GM19328 (cell line): ENCODE measurements around the gene MPP3.

Experiments
- ATAC-seq: cut with Tn5 transposase; IDR thresholded peaks from one replicate; pipeline ENCODE4 v1.9.1; 2021; ENCODE audit warnings: mild to moderate bottlenecking, moderate library complexity; ENCODE audit not compliant: unreplicated experiment

MPP3 gene

DNA sequence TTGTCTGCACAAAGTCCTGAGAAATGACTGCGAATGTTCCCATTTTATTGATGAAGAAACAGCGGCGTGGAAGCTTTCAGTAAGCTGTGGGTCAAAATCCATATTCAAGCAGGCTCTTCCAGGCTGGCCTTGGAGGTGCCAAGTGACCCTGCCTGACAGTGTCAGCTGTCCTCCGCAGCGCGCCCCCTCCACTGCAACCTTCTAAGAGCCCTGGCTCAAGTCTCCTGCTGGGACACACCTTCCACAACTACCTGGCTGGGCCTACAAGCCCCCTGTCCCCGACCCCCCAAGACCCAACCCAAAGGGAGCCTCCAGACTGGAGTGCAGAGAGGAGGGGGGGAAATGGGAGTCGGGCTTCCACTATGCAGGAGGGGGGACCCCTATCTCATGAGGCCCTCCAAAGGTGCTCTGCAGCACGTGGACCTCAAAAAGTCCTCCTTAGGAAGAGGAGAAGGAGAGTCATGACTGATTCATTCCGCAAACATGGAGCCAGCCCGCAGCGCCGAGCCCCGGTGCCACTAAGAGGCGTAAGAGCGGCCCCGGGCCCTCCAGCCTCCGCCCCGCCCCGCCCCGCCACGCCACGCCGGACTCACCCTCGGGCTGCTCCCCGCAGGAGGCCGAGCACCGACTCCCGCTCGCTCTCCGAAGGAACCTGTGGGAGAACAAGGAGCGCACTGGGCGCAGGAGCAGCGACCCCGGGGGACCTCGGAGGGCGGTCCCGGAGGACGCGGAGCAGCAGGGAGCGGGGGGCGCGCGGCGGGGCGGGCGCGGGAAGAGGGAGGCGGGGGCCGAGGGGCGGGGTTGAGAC lies 574 bp downstream of the MPP3 start:
- ATAC-seq = no peak

DNA sequence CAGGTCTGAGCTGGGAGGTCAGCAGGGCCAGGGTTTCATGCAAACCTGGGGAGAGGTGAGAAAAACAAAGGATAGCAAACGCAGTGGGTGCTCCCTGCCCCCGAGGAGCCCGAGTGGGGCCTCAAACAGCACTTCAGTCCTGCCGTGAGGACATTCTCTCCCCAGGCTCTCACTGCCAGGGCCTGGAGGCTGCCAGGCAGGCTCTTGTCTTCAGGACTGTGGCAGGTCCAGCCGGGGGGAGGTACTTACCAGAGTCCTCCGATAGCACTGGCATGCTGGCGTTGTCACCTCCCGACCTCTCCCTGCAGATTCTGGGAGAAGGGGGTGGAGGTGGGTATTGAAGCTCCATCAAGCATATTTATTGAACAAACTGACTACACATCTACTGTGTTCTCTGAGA lies 1.3 kb downstream of the MPP3 start:
- ATAC-seq = no peak

DNA sequence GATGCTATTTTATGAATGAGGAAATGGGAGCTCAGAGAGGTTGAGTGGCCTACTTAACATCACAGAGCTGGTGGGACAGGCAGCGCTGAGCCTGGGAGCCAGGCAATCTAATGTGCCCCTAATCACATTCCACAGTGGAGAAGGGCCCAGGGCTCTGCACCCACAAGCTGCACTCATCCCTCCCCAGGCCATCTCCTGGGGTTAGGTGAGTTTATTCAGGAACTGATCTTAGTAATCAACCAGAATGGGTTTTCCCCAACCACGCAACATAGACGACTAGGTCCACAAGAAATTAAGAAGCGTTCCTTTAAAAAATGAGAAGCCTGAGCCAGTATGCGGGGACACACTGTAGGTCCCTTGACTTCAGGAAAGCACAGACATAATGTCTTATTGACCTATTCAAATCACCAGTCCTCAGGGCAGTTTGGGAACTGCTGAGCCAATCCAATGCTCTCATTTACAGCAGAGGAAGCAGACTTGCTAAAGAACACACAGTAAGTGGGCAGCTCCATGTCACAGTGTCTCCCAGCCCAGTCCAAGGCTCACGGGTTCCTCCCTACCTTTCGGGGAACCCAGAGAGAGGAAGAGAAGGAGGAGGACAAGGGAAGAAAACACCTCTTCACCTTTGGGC lies 2.3 kb downstream of the MPP3 start:
- ATAC-seq = no peak

DNA sequence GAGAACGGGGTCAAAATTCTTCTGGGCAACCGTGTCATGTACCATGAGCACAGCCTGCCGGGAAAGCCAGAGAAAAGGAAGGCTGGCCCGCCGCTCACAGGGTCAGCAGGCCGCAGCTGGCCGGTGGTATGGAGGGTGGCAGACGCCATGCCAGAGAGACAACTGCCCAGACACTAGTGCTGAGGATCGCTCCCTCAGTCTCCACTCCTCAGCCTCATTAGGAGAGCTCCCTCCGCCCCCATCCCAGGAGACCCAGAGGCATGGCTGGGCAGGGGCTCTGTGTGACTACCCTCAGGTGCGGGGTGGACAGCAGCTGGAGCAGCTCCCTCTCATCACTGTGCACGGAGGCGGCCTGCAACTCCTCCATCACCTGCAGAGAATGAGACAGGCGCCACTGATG lies 3.2 kb downstream of the MPP3 start:
- no peak for ATAC-seq

DNA sequence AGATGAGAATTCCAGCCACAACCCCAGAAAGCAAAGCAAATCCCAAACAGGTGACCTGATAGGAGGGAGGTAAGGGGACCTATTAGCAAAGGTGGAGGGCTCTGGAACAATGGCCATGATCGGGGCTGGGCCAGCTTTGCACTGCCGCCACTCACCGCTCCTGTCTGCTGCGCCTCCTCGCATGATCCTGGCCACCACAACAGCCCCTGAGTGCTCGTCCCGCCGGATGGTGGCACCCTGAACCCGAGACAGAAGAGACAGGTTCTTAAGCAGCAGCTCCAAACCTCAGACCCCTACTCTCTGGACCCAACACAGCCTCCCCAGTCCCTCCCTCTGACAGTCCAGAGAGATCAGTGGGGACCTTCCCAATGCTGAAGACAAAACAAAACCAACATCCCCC lies 5.3 kb downstream of the MPP3 start:
- no peak for ATAC-seq

DNA sequence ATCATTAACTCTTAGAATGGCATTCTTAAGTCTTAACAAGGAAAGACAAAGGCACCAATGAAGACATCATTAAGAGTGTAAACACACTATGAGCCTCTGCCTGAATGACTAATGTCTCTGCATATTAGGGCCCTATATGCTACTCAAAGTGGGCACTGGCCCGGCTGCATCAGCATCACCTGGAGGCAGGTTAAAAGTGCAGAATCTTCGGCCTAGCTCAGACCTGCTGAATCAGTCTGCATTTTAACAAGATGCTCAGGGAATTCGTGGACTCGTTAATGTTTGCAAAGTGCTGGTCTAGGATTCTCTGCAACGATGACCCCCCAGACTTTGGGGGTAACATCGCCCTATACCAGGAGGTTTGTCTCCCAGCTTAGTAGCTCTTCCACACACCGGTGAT lies 6.7 kb downstream of the MPP3 start:
- ATAC-seq = no peak

DNA sequence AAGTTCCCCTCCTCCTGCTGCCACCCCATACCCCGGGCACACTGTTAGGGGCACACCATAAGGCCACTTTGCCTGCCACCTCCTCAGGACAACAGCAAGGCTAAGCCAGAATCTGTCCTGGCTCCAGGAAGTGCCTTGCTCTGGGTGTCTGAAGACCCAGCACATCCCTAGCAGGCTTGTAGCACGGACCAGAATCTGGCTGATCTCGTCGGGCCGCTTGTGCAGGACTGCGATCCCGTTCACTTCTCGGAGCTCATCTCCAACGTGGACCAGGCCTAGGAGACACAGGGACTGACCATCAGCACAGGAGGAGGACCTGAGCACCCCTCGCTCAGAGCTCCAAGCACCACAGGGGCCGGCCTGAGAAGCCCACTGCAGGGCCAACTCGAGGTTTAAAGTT lies 7.4 kb downstream of the MPP3 start:
- ATAC-seq = no peak

DNA sequence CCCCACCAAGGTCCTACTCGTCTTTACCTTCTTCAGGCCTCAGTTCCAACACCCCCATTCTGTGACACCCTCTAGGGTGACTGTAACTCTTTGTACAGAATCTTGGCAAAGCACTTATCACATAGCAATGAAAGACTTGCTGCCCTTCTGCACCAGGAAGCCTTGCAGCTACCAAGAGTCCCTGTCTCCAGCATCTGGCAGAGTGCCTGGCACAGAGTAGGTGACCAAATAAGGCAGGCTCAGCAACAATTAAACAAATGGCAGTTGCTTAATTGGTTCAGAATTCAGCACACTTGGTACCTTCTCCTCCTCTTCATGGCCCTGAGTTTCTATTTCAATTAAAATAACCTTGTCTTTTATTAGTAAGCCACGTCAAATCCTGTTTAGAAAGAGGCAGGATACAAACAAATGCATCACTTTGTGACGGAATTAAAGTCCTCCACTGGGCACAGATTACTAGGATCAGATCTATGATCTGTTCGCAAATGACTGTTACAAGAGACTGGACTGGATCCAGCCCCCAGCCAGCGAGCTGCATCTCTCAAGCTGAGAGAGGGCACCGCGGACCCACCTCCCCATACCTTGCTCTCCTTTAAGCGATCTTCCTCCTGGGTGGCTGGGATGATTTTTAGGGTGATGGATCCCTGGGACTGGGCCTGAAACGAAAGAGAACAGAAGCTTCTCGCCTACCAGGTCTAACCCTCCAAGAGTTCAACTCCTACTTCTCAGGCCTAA lies 9.4 kb downstream of the MPP3 start:
- ATAC-seq = no peak

DNA sequence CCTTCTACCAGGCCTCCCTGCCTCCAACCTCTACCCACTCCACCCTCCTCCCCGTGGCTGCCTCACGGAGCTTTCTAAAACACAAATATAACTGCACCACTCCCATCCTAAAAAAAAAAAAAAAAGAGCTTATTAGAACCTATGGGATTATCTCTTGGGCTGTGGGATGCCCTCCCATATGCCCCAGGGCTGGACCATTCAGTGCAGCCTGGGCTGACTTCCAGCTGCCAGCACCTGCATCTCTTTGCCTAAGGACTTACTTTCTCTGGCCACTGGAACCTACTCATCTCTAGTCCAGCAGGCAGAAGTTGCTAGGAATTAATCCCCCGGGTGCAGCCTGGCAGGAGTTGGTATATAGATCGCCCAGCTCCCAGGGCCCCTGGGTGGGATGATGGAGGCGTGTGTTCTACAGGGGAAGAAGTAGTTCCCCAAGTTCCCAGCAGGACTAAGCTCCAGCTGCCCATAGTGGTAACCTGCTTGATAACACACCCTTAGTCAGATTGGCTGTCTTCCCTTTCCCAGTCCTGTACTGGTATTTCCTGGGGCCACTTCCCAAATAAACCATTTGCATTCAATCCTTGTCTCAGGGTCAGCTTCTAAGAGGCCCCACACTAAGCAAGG lies 10.3 kb downstream of the MPP3 start:
- no peak for ATAC-seq

DNA sequence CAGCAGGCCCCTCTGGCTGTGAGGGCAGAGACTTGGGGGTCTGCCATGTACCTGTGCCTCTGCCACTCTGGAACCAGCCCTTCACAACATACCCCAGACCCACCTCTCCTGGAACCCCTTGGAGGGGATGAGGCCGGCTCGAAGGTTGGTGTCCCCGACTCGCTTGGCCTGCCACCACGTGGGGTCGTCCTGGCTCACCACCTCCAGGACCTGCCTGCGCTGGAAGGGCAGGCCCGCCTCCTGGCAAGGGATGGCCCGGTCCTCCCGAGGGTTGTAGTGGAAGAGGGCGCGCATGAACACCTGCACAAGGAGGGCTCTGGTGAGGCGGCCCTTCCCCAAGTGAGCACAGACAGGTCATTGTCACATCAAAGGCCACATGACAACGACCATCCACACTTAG lies 12.2 kb downstream of the MPP3 start:
- ATAC-seq = no peak

DNA sequence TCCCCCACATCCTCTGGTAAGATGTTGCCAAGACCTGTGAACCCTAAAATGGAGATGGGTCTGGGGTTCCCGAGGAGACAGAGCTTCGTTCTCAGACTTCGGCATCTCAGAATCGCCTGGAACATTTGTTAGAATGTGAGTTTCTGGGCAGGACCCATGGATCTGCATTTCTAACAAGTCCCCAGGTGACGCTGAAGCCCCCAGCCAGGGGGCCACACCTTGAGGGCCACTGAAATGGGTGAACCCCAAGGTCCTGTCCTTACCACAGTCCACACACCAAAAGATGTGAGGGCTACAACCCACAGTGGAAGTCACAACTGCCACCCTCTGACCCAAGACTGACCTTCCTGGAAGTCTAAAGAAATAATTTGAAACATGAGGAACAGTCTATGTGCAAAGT lies 14.0 kb downstream of the MPP3 start:
- ATAC-seq = no peak

DNA sequence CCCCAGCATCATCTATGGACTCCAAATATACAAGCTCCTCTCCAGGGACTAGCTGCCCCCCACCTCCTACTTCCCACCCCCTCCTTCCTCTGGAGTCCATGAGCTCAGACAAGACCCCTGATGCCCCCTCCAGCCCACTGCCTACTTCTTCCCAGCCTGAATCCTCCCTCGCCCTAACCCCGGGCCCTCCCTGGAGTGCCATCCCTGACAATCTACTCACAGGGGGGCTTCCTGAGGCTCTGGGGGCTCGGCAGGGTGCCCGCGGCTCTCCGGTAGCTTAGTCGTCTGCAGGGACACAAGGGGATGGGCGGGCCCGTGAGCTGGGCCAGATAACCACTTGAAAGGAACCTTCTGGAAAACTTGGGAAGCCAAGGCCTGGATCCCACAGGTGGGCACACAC lies 15.1 kb downstream of the MPP3 start:
- ATAC-seq = no peak

DNA sequence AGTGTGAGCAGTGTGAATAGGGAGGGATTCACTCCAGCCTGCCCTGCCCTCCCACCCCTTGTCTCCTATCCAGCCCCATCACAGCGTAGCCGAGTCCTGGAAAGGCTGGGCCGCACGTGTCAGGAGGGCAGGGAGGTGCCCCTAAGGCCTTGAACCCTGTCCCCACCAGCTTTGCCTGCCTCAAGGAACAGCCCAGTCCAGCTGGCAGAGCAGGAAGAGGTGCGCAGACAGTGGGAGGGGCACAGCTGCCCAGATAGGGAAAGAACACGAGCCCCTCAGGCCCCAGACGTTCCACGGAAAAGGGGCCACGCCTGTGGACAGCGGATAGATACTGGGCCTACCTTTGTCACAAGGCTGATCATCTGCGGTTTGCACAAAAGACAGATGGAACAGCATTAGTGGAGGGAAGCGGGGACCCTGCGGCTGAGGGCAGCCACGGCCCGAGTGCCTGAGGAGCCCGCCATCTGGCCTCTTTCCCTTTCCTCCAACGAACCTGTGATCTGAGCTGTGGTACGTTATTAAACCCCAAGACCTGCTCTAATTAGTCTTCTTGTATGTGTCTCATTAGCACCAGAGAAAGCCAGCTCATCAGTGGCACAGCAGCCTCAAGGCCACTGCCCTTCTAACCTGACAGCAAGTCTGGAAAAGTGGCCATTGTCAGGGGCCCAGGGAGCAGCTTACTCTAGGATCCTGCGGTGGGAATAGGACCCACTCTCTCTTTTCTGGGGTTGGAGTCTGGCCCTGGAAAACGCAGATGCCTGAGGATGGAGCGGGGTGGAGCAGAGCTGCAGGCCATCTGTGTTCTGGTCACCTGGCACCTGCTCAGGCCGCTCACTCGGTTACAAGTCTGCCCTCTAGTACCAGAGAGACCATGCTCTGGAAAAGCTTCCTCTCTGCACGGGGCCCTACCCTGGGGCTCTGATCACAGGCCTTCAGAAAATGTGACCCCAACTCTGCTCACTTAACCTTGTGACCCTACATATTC lies 16.3 kb downstream of the MPP3 start:
- no peak for ATAC-seq

DNA sequence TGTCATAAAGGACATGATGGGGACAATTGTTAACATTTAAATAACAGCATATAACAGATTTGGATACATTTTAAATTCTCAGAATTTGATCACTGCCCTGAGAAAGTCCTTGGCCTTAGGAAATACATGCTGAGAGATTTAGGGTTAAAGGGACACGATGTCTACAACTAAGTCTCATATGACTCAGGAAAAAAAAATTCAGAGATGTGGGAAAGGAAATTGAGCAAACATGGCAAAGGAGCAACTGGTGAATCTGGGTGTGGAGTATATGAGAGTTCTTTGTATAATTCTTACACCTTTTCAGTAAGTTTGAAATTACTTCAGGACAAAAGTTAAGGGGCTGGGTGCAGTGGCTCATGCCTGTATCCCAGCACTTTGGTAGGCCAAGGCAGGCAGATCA lies 18.2 kb downstream of the MPP3 start:
- no peak for ATAC-seq

DNA sequence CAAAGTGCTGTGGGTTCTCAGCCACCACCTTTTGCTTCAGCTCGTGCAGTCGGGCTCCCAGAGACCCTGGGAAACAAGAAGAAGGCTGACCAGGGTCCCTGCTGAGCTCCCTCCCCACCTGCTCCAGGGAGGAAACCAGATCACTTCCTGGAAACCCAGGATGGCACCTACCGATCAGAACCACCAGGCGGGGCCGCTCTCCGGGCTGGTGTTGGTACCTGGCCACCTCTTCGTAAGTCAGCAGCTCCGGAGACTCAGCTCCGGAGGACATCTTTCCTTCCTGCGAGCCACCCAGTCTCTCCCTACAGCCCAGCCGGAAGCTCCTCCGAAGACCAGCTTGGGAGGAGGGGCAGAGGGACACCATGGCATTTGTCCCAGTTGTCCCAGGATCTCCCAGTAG lies 18.9 kb downstream of the MPP3 start:
- no peak for ATAC-seq

DNA sequence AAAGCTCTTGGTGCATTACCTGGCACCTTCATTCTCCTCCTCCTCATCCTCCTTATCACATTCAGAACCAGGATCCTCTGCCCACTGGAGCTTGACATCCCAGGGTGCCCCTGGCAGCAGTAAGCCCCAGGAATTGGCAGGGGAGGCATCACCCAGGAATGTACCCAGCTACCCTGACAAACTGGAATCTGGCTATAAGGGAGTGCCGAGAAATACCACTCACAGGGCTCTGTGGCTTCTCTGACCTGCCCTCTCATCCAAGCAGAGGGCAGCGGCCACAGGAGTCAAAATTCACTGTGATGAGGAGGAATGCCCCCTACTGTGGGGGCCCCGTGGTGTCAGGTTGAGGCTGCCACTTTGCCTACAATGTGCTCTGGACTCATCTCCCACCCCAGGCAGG lies 19.6 kb downstream of the MPP3 start:
- no peak for ATAC-seq

DNA sequence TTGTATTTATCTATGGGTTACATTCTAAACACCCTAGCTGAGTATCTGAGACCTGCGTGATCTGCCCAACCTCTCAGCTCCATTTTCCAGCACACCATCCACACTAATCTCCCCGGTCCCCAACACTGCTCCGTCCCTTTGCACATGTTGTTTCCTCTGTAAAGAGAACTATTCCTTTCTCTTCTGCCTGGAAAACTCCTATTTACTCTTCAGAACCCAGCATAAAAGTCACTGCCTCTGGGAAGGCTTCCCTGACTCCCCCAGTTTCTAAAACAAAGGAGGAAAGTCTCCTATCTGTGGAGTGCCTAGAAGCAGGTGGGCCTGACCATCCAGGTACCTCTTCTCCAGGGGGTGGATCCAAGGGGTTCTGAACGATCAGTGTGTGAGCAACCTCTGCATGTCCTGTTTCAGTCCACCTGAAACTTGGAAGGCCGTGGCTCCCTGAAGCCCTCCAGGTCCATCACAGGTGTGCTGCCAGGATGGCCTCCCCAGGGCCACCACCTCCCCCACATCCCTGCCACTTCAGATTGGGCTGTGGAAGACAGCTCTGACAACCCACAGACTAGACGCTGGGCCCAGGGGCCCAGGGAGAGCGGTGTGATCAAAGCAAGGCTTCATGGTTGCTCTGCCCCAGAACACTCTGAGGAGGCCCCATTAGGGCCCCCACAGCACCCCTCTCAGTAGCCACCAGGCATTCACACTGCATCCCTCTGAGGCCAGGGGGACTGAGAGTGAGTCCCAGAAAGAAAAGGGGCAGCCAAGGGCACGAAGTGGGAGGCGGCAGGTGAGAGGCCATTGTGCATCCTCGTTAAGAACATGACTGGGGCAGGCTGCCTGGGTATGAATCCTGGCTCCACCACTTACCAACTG lies 20.3 kb downstream of the MPP3 start:
- no peak for ATAC-seq

DNA sequence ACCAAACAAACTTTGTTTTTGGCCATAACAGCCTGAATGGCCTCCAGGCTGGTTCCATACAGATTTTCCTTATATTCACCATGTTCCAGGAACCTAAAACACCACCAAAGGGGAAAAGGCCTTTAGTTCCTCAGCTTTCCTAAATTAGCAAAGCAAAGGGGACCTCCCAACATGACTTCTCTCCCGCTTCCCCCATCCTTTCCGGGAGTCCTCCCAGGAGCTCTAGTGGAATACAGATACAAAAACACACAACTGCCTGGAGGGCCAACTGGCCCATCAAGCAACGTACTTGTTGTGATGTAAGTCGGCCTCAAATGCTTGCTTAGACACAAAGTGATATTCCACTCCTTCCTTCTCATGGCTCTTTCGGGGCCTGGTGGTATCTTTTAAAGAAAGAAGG lies 22.1 kb downstream of the MPP3 start:
- no peak for ATAC-seq

DNA sequence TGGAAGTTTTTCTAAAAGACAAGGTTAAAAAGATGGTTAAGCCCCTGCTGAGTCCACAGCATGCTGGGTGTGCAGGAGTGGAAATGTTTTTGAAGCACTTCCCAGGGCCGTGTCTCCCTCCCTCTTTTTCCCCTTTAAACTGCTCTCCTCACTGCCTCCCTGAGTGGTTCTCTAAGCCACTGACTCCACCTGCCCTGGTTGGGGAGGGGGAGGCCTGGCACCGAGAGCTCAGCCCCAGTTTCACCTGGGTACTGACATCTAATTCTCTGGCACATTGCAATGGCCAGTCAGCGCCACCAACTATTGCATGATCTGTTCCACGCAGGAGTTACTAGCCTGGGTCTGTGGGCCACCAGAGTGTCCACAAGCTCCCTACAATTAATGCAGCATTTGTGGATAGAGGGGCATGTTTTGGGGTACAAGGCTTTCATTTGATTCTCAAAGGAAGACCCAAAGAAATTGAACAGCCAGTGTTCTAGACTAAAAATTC lies 22.7 kb downstream of the MPP3 start:
- ATAC-seq = no peak
